ENCODE results near the gene SCAP. TPM values are rescaled to one million over a fixed set of nuclear protein-coding genes. Genes with fewer than 3 reads are reported as not detected.

SCAP gene
- total RNA-seq, 1 experiment from 2014 or later, result 115 TPM

GRCh38 chr3:47424434-47425382, 51.0 kb downstream of the SCAP start:
- H3K9me3 Mint-ChIP-seq, result no peaks in the 10 kb centered on the region
- no peak overlapping the region for H3K27ac Mint-ChIP-seq
- ATAC-seq (no peak), DNase-seq (ENCODE audit: low spot score) (no peak)
- peaks cover 35% of the 10 kb centered on the region for H3K36me3 Mint-ChIP-seq
- no peaks in the 10 kb centered on the region for H3K27me3 Mint-ChIP-seq (ENCODE audit: low read depth)
- H3K4me3 Mint-ChIP-seq, result no peak overlapping the region
- no peak for TF ChIP-seq STAT6 (CRISPR knock-in tag; conservative IDR thresholded peaks at IDR 0.05; ENCODE audit: low read depth)
- TF ChIP-seq GABPB1 (CRISPR knock-in tag; IDR thresholded peaks at IDR 0.05), result 0 out of 2 replicates have a peak, but pooled peaks have one; percentile 27
- TF ChIP-seq ZNF671 (CRISPR knock-in tag; IDR thresholded peaks at IDR 0.05), result no peak
- peaks cover 4% of the 10 kb centered on the region; the same call in 1 of the 2 replicates for H3K4me1 Mint-ChIP-seq
- ChIA-PET CTCF (interaction anchor here (0.6 kb wide), 1 partner anchor 35 kb away, joined by 5 read pairs; no protein-coding TSS in a partner anchor), POLR2A (no interaction called here)

- TF ChIP-seq STAT6 (CRISPR knock-in tag; conservative IDR thresholded peaks at IDR 0.05; ENCODE audit: low read depth), result no peak
- TF ChIP-seq FOXP1 (CRISPR knock-in tag; IDR thresholded peaks at IDR 0.05; ENCODE audit: borderline replicate concordance), result no peak
- no peak for TF ChIP-seq ZNF317 (CRISPR knock-in tag; IDR thresholded peaks at IDR 0.05; ENCODE audit: borderline replicate concordance, low read depth)
- TF ChIP-seq AFF4 (CRISPR knock-in tag; IDR thresholded peaks at IDR 0.05; ENCODE audit: borderline replicate concordance), result no peak
- no peak for TF ChIP-seq NR2C2 (CRISPR knock-in tag; IDR thresholded peaks at IDR 0.05)
- TF ChIP-seq E2F4 (CRISPR knock-in tag; IDR thresholded peaks at IDR 0.05; ENCODE audit: borderline replicate concordance, low read depth), result no peak
- no peak for TF ChIP-seq CREB1 (CRISPR knock-in tag; IDR thresholded peaks at IDR 0.05)
- Mint-ChIP-seq H3K9me3 (no peaks in the 10 kb centered on the region), H3K4me3 (no peak overlapping the region), H3K4me1 (peaks cover 4% of the 10 kb centered on the region; the same call in 1 of the 2 replicates), H3K27ac (no peak overlapping the region), H3K36me3 (peaks cover 37% of the 10 kb centered on the region), H3K27me3 (ENCODE audit: low read depth) (no peaks in the 10 kb centered on the region)
- ChIA-PET POLR2A (no interaction called here), CTCF (interaction anchor here (3.5 kb wide), 1 partner anchor 13 kb away, joined by 49 read pairs; no protein-coding TSS in a partner anchor)
- no peak for ATAC-seq
- DNase-seq (ENCODE audit: low spot score), result no peak
Observed at GRCh38 chr3:47423548-47424145, 52.1 kb downstream of the SCAP start.
